ENCODE data around the gene MICAL2. TPM values are rescaled to one million over a fixed set of nuclear protein-coding genes. Genes with fewer than 3 reads are reported as not detected.

MICAL2 gene
- total and polyA plus RNA-seq, 2 of the 8 experiments (the other 6 are each of a cell fraction or from before 2014, with no cell fraction given), result 1.3 to 4.1 TPM

DNA sequence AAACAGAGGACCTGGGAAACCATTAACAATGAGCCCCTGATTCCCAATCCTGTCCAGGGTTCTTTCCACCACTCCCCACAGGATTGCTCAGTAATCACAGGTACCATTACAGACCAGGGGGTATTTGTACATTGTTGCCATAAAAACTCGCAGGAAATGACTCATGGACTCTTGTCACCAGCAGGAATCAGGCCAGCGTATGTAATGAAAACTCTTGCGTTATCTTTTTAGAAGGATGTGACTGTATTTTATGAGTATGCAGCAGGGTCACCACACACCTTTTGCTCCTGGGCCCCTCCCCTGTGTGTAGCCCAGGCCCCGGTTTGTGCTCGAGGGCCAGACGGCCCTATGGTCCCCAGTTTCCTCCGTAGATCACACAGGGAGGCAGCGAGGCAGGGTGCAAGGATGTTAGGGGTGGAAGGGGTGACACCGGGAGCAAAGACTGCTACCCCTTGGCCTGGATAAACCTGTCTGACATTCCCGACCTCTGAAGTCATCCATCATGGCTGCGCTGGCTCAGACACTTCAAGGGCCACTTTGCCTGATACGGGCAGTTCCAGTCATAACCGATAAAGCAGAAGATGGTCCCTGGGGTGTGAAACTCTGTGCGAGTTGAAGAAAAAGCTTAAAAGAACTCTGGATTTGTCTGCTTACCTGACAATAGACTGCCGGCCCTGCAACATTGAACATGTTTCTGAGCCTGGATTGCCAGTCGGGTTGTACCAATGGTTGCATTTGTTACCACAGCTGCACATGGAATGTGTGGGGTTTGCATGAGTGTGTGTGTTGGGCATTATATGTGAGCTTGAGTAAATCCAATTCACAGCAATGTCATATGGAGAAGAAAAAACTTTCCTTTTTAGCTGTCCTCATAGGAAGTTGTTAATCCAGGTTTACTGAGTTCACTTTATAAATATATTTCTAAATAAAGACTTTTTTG lies 56.9 kb downstream of the MICAL2 start:
- Histone ChIP-seq H4K91ac (replicated peaks; ENCODE audit: insufficient read length, low read length) (no peak overlapping the region), H2BK20ac (ENCODE audit: low read length) (no peak overlapping the region), H3K79me1 (ENCODE audit: low read depth, low read length) (no peaks in the 10 kb centered on the region; the same call in 1 of the 2 replicates), H2BK5ac (ENCODE audit: low read depth, low read length) (no peak overlapping the region), H4K5ac (ENCODE audit: insufficient read length, low read depth, low read length) (no peak overlapping the region), H3K4me2 (ENCODE audit: insufficient read depth in 1 of 2, low read depth in 2 of 2, low read length in 2 of 2) (no peak overlapping the region), H3K14ac (ENCODE audit: insufficient read length) (no peak overlapping the region), H3K18ac (ENCODE audit: extremely low read depth, low read length) (no peak overlapping the region), H4K20me1 (replicated peaks in 1 of 2; ENCODE audit: control insufficient read depth in 1 of 2, insufficient read depth in 2 of 2, low read length in 2 of 2) (peaks cover 0 to 4% of the 10 kb centered on the region in 2 experiments), H2BK12ac (ENCODE audit: low read depth, low read length) (no peak overlapping the region), H2BK120ac (replicated peaks; ENCODE audit: low read depth, low read length) (no peak overlapping the region), H3K23ac (ENCODE audit: insufficient read length) (no peak overlapping the region), H4K8ac (ENCODE audit: extremely low read depth, insufficient read depth, low read length) (no peak overlapping the region; the same call in 1 of the 2 replicates), H3K4me3 (ENCODE audit: extremely low read depth in 1 of 4, insufficient read depth in 2 of 4, low read depth in 3 of 4, low read length in 4 of 4) (no peak overlapping the region), H2AK5ac (ENCODE audit: low read depth, low read length) (no peak overlapping the region), H3K79me2 (ENCODE audit: control insufficient read depth in 1 of 2, insufficient read depth in 2 of 2, low read length in 2 of 2) (no peaks in the 10 kb centered on the region; a peak in 1 of 4 replicates), H3K4me1 (replicated peaks in 1 of 4; ENCODE audit: control insufficient read depth in 3 of 4, insufficient read depth in 4 of 4, low read length in 3 of 4) (no peaks in the 10 kb centered on the region), H3K9ac (replicated peaks in 1 of 4; ENCODE audit: extremely low read depth in 1 of 4, low read depth in 3 of 4, low read length in 3 of 4) (no peak overlapping the region), H2AFZ (ENCODE audit: low read length) (no peak overlapping the region; the same call in 1 of the 2 replicates), H3K9me3 (ENCODE audit: insufficient read depth in 2 of 2, low read depth in 1 of 2, low read length in 1 of 2) (0 out of 4 replicates have a peak, but pooled peaks cover 2 to 4% of the 10 kb centered on the region in 2 experiments), H3K27ac (ENCODE audit: low read depth, low read length) (no peak overlapping the region), H3K27me3 (replicated peaks in 1 of 4; ENCODE audit: control insufficient read depth in 3 of 4, extremely low read depth in 1 of 4, insufficient read depth in 3 of 4, low read length in 3 of 4) (no peaks in the 10 kb centered on the region), H3K56ac (replicated peaks; ENCODE audit: insufficient read length, low read depth, low read length) (no peak overlapping the region), H3K36me3 (ENCODE audit: control insufficient read depth in 2 of 4, insufficient read depth in 4 of 4, low read length in 3 of 4) (no peaks in the 10 kb centered on the region), H3K23me2 (ENCODE audit: low read depth, low read length) (peaks cover 4% of the 10 kb centered on the region; the same call in 1 of the 2 replicates), H3K4ac (replicated peaks; ENCODE audit: insufficient read length, low read depth, low read length) (peak overlapping the region; percentile 10), H2BK15ac (ENCODE audit: low read length) (no peak overlapping the region)
- no peak for FAIRE-seq
- WGBS, 2 experiments (ENCODE audit: extremely low coverage in 1 of 2, insufficient coverage in 1 of 2, insufficient read length in 1 of 2, insufficient replicate concordance in 2 of 2, low coverage in 1 of 2, low lambda C conversion rate in 2 of 2, missing lambda C conversion rate in 1 of 2), result 88% methylated on average over 16 of the region's 16 CpGs; no CpG with 5 or more reads in 1 of the 2 experiments
- DNase-seq (ENCODE audit: low read depth in 1 of 2, low spot score in 2 of 2), result no peak
- ChIA-PET POLR2A (ENCODE audit: partially characterized antibody) (no interaction called here), CTCF (ENCODE audit: partially characterized antibody) (interaction anchor here (0.6 to 1.1 kb wide), 6 partner anchors 22 to 104 kb away, joined by 3 to 5 read pairs (median 4); partner anchors contain the start of gene MICAL2)
- TF ChIP-seq JUND (IDR thresholded peaks at IDR 0.05; ENCODE audit: low read length) (0 out of 2 replicates have a peak, but pooled peaks have one; percentile 40), CHD2 (IDR thresholded peaks at IDR 0.05; ENCODE audit: low read length) (no peak)

All from H1 (cell line).